ENCODE data around the gene KNOP1. TPM values are rescaled to one million over a fixed set of nuclear protein-coding genes. Genes with fewer than 3 reads are reported as not detected.

KNOP1 gene
- total RNA-seq, 2 donors from 2014 or later, result 9.5 to 11.0 TPM

GRCh38 chr16:19710191-19710908 is 7.7 kb downstream of the KNOP1 start:
- DNase-seq (ENCODE audit: low spot score), result no peak
- intact Hi-C loops (cut with DNase I), result no loop called here

GRCh38 chr16:19709381-19710136 is 8.5 kb downstream of the KNOP1 start:
- DNase-seq (ENCODE audit: low spot score), result no peak
- intact Hi-C loops (cut with DNase I), result loop anchor here in 1 of 2 donors (10.0 kb wide), 1 partner anchor 175 kb away; the partner anchor contains the start of gene GPRC5B

- intact Hi-C loops (cut with DNase I), result loop anchor here in 1 of 2 donors (10.0 kb wide), 1 partner anchor 176 kb away; the partner anchor contains the start of gene GPRC5B
Measured at GRCh38 chr16:19708296-19709205, 9.5 kb downstream of the KNOP1 start.

GRCh38 chr16:19707569-19708295 is 10.3 kb downstream of the KNOP1 start:
- no peak for DNase-seq (ENCODE audit: low spot score)
- intact Hi-C loops (cut with DNase I), result loop anchor here in 1 of 2 donors (10.0 kb wide), 1 partner anchor 177 kb away; the partner anchor contains the start of gene GPRC5B

More at GRCh38 chr16:19708296-19709205, 9.5 kb downstream of the KNOP1 start:
- no peak for DNase-seq (ENCODE audit: low spot score)

GRCh38 chr16:19706846-19707245 is 11.2 kb downstream of the KNOP1 start:
- DNase-seq (ENCODE audit: low spot score), result no peak
- intact Hi-C loops (cut with DNase I), result loop anchor here in 1 of 2 donors (10.0 kb wide), 1 partner anchor 178 kb away; the partner anchor contains the start of gene GPRC5B

- intact Hi-C loops (cut with DNase I), result loop anchor here in 1 of 2 donors (10.0 kb wide), 1 partner anchor 179 kb away; the partner anchor contains the start of gene GPRC5B
- no peak for DNase-seq (ENCODE audit: low spot score)
Measured at GRCh38 chr16:19705843-19706242, 12.2 kb downstream of the KNOP1 start.

- DNase-seq (ENCODE audit: low spot score), result no peak
Measured at GRCh38 chr16:19705146-19705501, 12.9 kb downstream of the KNOP1 start.

GRCh38 chr16:19704321-19705145 is 13.5 kb downstream of the KNOP1 start:
- intact Hi-C loops (cut with DNase I), result loop anchor here in 1 of 2 donors (10.0 kb wide), 1 partner anchor 180 kb away; the partner anchor contains the start of gene GPRC5B
- DNase-seq (ENCODE audit: low spot score), result no peak

More at GRCh38 chr16:19705146-19705501, 12.9 kb downstream of the KNOP1 start:
- intact Hi-C loops (cut with DNase I), result loop anchor here in 1 of 2 donors (10.0 kb wide), 1 partner anchor 180 kb away; the partner anchor contains the start of gene GPRC5B

GRCh38 chr16:19703172-19703889 is 14.7 kb downstream of the KNOP1 start:
- intact Hi-C loops (cut with DNase I), result loop anchor here in 1 of 2 donors (10.0 kb wide), 1 partner anchor 181 kb away; the partner anchor contains the start of gene GPRC5B
- DNase-seq (ENCODE audit: low spot score), result no peak

GRCh38 chr16:19701091-19701490 is 16.9 kb downstream of the KNOP1 start:
- no peak for DNase-seq (ENCODE audit: low spot score)
- intact Hi-C loops (cut with DNase I), result loop anchor here in 1 of 2 donors (10.0 kb wide), 1 partner anchor 184 kb away; the partner anchor contains the start of gene GPRC5B

GRCh38 chr16:19700319-19700781 is 17.7 kb downstream of the KNOP1 start:
- no peak for DNase-seq (ENCODE audit: low spot score)
- intact Hi-C loops (cut with DNase I), result loop anchor here in 1 of 2 donors (10.0 kb wide), 1 partner anchor 184 kb away; the partner anchor contains the start of gene GPRC5B

GRCh38 chr16:19699472-19699871 is 18.6 kb downstream of the KNOP1 start:
- no peak for DNase-seq (ENCODE audit: low spot score)
- intact Hi-C loops (cut with DNase I), result no loop called here

- intact Hi-C loops (cut with DNase I), result no loop called here
- DNase-seq (ENCODE audit: low spot score), result no peak
Measured at GRCh38 chr16:19698480-19699465, 19.3 kb downstream of the KNOP1 start.

GRCh38 chr16:19697756-19698318 is 20.2 kb downstream of the KNOP1 start:
- intact Hi-C loops (cut with DNase I), result no loop called here
- DNase-seq (ENCODE audit: low spot score), result no peak

- DNase-seq (ENCODE audit: low spot score), result no peak
- intact Hi-C loops (cut with DNase I), result no loop called here
Measured at GRCh38 chr16:19696961-19697360, 21.1 kb downstream of the KNOP1 start.
